IPS-18a (cell line): Measurements from ENCODE around the gene ROCK2.
A peak's percentile ranks its signal among the peaks of the same experiment; 100 is the strongest.
"Not testable (repeated sequence)": the region's sequence is repeated elsewhere in the genome, so short reads cannot be mapped to it uniquely, and the experiment has no call there.

Source experiments
- H3K27ac ChIP-seq: one replicate; pipeline ENCODE4 v1.5.1; 2013; ENCODE audit warnings: low read length
- H3K27me3 ChIP-seq: one replicate; pipeline ENCODE4 v1.6.1; 2013; ENCODE audit warnings: mild to moderate bottlenecking, low read length; ENCODE audit not compliant: control insufficient read depth, insufficient read depth
- H3K36me3 ChIP-seq: one replicate; pipeline ENCODE4 v1.6.1; 2013; ENCODE audit warnings: low read depth, low read length; ENCODE audit not compliant: control insufficient read depth
- H3K4me1 ChIP-seq: one replicate; pipeline ENCODE4 v1.6.1; 2013; ENCODE audit warnings: low read depth, low read length; ENCODE audit not compliant: control insufficient read depth
- H3K4me3 ChIP-seq: one replicate; pipeline ENCODE4 v1.5.1; 2013; ENCODE audit warnings: low read length
- H3K9ac ChIP-seq: one replicate; pipeline ENCODE4 v1.6.1; 2013; ENCODE audit warnings: mild to moderate bottlenecking, low read length, moderate library complexity
- H3K9me3 ChIP-seq: one replicate; pipeline ENCODE4 v1.6.1; 2013; ENCODE audit warnings: low read depth, low read length; ENCODE audit not compliant: control insufficient read depth

The ROCK2 gene

GRCh38 chr2:11257078-11257477 is 87.4 kb downstream of the ROCK2 start:
- Histone ChIP-seq H3K36me3 (no peaks in the 10 kb centered on the region), H3K4me1 (no peaks in the 10 kb centered on the region), H3K9ac (no peak overlapping the region), H3K4me3 (no peak overlapping the region), H3K27ac (no peak overlapping the region), H3K27me3 (no peaks in the 10 kb centered on the region), H3K9me3 (no peaks in the 10 kb centered on the region)

- Histone ChIP-seq H3K27me3 (no peaks in the 10 kb centered on the region), H3K36me3 (no peaks in the 10 kb centered on the region), H3K4me1 (peaks cover under 1% of the 10 kb centered on the region), H3K9me3 (no peaks in the 10 kb centered on the region), H3K9ac (no peak overlapping the region), H3K4me3 (no peak overlapping the region), H3K27ac (no peak overlapping the region)
Observed at GRCh38 chr2:11256166-11256565, 88.3 kb downstream of the ROCK2 start.

- Histone ChIP-seq H3K9ac (no peak overlapping the region), H3K36me3 (no peaks in the 10 kb centered on the region), H3K27ac (no peak overlapping the region), H3K4me3 (no peak overlapping the region), H3K4me1 (peaks cover 8% of the 10 kb centered on the region), H3K9me3 (no peaks in the 10 kb centered on the region), H3K27me3 (no peaks in the 10 kb centered on the region)
Observed at GRCh38 chr2:11254100-11254536, 90.3 kb downstream of the ROCK2 start.

GRCh38 chr2:11252458-11252857 is 92.0 kb downstream of the ROCK2 start:
- H3K27ac ChIP-seq, H3K9me3 ChIP-seq, H3K4me3 ChIP-seq, H3K9ac ChIP-seq, H3K27me3 ChIP-seq, H3K36me3 ChIP-seq, H3K4me1 ChIP-seq: not testable (repeated sequence)

GRCh38 chr2:11250400-11251196 is 93.8 kb downstream of the ROCK2 start:
- Histone ChIP-seq H3K4me1 (peaks cover 8% of the 10 kb centered on the region), H3K4me3 (no peak overlapping the region), H3K9ac (no peak overlapping the region), H3K36me3 (peaks cover 7% of the 10 kb centered on the region), H3K27ac (peak overlapping the region; percentile 22), H3K9me3 (no peaks in the 10 kb centered on the region), H3K27me3 (no peaks in the 10 kb centered on the region)

GRCh38 chr2:11245322-11245721 is 99.1 kb downstream of the ROCK2 start:
- Histone ChIP-seq H3K4me1 (no peaks in the 10 kb centered on the region), H3K27me3 (no peaks in the 10 kb centered on the region), H3K36me3 (peaks cover 7% of the 10 kb centered on the region), H3K9ac (no peak overlapping the region), H3K9me3 (no peaks in the 10 kb centered on the region), H3K4me3 (no peak overlapping the region), H3K27ac (no peak overlapping the region)

GRCh38 chr2:11244091-11244826 is 100.2 kb downstream of the ROCK2 start:
- no peak overlapping the region for H3K27ac ChIP-seq
- H3K27me3 ChIP-seq = no peaks in the 10 kb centered on the region
- H3K4me1 ChIP-seq = no peaks in the 10 kb centered on the region
- peaks cover 7% of the 10 kb centered on the region for H3K36me3 ChIP-seq
- no peak overlapping the region for H3K9ac ChIP-seq
- H3K4me3 ChIP-seq = no peak overlapping the region
- no peaks in the 10 kb centered on the region for H3K9me3 ChIP-seq

- no peak overlapping the region for H3K9ac ChIP-seq
- no peak overlapping the region for H3K27ac ChIP-seq
- H3K4me1 ChIP-seq = no peaks in the 10 kb centered on the region
- H3K27me3 ChIP-seq = no peaks in the 10 kb centered on the region
- H3K9me3 ChIP-seq = no peaks in the 10 kb centered on the region
- no peak overlapping the region for H3K4me3 ChIP-seq
- H3K36me3 ChIP-seq = peaks cover 7% of the 10 kb centered on the region
Observed at GRCh38 chr2:11243512-11243911, 100.9 kb downstream of the ROCK2 start.

- Histone ChIP-seq H3K27ac (no peak overlapping the region), H3K4me3 (no peak overlapping the region), H3K9ac (no peak overlapping the region), H3K9me3 (no peaks in the 10 kb centered on the region), H3K27me3 (no peaks in the 10 kb centered on the region), H3K4me1 (no peaks in the 10 kb centered on the region), H3K36me3 (peaks cover 4% of the 10 kb centered on the region)
Observed at GRCh38 chr2:11242542-11243174, 101.8 kb downstream of the ROCK2 start.

GRCh38 chr2:11241412-11242203 is 102.8 kb downstream of the ROCK2 start:
- no peaks in the 10 kb centered on the region for H3K4me1 ChIP-seq
- no peak overlapping the region for H3K9ac ChIP-seq
- no peak overlapping the region for H3K4me3 ChIP-seq
- no peaks in the 10 kb centered on the region for H3K36me3 ChIP-seq
- H3K9me3 ChIP-seq = no peaks in the 10 kb centered on the region
- H3K27me3 ChIP-seq = no peaks in the 10 kb centered on the region
- H3K27ac ChIP-seq = no peak overlapping the region
